GM12873 (cell line): ENCODE data around the gene LHB.
A peak's percentile ranks its signal among the peaks of the same experiment; 100 is the strongest.

ENCODE experiments used
- CTCF ChIP-seq: IDR thresholded peaks from 2 replicates; pipeline ENCODE4 v1.5.1; 2012; ENCODE audit warnings: low read depth, mild to moderate bottlenecking, moderate library complexity, low read length, control low read depth; ENCODE audit not compliant: insufficient read depth; ENCODE audit errors: missing control alignments

LHB gene

GRCh38 chr19:49010453-49010852 is 6.4 kb downstream of the LHB start:
- TF ChIP-seq CTCF = no peak

GRCh38 chr19:49009828-49010227 is 7.1 kb downstream of the LHB start:
- no peak for TF ChIP-seq CTCF

DNA sequence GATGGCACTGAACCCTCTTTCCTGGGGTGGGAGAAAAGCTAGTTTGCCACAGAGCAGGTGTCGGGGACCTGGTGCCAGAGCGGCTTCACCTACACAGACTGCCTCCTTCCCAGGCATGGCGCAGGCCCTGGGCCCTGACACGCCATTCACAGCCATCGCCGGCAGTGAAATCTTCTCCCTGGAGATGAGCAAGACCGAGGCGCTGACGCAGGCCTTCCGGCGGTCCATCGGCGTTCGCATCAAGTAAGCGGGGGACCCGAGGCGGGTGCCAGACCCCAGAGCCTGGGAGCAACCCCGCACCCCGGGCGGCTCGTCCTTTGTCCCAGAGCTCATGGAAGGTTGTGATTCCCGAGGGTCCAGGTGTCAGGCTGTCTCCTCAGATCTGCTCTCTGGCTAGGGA is 10.0 kb downstream of the LHB start:
- no peak for TF ChIP-seq CTCF

DNA sequence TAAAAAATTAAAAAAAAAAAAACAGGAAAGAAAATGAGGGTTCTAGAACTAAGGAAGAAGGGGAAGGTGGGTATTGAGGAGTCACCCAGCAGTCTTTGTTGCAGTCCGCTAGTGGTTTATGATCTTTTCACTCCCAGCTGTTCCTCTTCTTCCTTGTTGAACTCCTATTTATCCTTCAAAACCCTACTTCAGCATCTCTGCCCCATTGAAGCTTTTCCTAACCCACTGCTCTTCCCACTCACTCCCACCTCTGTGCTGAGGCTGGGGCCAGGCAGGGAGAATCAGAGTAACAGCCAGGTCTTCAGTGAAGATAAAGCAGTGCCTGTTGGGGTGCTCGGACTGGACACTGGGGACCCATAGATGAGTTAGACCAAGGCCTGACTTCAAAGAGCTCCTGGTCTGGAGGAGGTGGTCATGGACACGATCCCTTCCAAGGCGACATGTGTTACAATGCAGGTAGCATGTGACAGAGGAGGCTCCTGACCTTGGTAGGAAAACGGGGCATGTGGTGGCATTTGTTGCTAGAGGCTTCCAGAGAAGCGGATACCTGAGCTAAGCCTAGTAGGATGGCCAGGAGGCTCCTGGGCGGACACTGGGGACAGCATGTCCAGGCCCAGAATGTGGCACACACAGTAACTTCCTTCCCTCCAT is 11.8 kb downstream of the LHB start:
- TF ChIP-seq CTCF = no peak

DNA sequence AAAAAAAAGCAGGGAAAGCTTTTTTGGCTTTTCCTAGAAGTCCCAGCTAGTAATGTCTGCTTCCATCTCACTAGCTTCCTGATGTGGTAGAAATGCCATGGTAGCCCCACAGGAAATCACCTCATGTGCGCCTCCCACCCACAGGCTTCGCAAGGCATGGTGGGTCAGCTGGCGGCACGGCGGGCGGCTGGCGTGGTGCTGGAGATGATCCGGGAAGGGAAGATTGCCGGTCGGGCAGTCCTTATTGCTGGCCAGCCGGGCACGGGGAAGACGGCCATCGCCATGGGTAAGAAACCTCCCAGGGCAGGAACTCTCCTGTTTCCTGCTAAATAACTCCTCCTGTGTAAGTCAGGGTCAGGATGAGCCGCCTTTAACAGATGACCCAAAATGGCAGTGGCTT is 12.8 kb downstream of the LHB start:
- TF ChIP-seq CTCF = no peak

- TF ChIP-seq CTCF = peak; percentile 85
Observed at GRCh38 chr19:48999481-49000325, 17.2 kb downstream of the LHB start.

DNA sequence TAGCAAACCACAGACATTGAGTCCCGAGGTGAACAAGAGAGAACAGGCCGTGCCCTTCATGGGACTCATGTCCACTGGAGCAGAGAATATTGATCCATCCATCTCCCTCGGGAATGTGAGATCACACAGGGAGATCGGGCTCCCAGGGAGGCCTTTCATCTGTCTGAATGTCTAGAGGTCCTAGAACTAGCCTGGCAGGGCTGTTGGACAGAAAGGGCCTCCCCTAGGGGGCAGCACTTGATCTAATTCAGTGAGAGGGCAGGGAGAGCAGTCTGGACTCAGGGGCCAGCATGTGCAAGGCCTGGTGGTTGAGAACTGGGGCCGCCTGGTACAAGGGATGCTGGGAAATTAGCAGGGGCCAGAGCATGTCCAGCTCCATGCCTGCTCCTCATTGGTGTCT is 18.9 kb downstream of the LHB start:
- peak; percentile 70 for TF ChIP-seq CTCF
